RPMI8226 (cell line): ENCODE results near the gene PLOD1.
"Not testable (repeated sequence)": the region's sequence is repeated elsewhere in the genome, so short reads cannot be mapped to it uniquely, and the experiment has no call there.

Source experiments
- DNase-seq: peaks from one replicate; pipeline ENCODE4 v3.0.0-alpha.2; 2015

The PLOD1 gene

DNA sequence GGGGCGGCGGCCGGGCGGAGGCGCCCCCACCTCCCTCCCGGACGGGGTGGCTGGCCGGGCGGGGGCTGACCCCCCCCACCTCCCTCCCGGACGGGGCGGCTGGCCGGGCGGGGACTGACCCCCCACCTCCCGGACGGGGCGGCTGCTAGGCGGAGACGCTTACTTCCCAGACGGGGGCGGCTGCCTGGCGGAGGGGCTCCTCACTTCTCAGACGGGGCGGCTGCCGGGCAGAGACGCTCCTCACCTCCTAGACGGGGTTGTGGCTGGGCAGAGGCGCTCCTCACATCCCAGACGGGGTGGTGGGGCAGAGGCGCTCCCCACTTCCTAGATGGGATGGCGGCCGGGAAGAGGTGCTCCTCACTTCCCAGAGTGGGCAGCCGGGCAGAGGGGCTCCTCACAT, 73.8 kb downstream of the PLOD1 start:
- DNase-seq, result not testable (repeated sequence)

DNA sequence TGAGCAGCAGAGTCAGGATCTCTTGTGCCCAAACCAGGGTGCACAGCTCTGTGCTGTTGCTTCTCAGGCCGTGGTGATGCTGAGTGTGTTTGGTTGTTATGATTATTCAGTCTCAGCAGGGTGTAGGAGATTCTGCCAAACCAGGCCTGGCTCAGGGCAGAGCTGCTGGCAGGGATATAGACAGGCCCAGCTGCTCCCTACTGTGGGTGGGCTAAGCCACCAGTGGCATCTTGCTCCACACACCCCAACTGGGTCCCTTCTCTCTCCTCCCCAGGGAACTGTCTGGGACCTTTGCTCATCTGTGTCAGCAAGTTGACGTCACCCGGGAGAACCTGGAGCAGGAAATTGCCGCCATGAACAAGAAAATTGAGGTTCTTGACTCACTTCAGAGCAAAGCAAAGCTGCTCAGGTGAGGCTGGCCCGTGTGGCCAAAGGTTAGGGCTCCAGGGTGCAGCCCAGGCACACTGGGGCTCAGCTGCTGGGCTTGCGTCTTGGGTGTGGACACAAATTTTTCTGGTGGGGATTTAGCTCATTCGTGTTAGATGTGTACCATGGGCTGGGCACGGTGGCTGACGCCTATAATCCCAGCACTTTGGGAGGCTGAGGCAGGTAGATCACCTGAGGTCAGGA, 74.9 kb downstream of the PLOD1 start:
- no peak for DNase-seq

DNA sequence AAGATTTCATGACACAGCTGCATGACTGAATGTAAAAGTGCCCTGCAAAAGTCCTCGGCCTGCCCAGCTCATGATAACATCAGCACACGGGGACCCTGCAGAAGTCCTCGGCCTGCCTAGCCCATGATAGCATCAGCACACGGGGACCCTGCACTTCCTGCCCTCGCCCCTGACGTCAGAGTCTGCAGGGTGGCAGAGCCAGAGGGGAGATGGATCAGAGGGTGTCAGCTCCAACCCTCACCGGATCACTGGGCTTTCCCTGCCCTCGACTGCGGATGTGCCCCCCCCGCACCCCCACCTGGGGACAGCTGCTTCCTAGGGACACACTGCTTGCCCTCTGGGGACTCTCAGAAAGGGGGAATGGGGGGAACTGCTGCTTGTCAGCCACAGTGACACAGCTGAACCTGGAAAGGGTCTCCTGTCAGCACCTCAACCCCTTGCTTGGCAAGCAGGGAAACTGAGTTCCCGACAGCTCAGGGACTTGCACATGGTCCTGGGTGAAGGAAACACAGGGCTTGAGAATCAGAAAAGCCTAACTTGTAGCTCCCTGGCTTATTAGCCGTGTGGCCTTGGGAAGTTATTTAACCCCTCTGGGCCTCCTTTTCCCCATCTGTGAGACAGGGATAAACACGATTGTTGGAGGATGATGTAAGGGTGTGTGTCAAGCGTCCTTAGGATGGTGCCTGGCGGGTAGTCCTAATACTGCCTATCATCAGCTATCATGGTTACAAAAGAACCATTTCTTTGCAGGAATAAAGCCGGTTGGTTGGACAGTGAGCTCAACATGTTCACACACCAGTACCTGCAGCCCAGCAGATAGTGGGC, 76.4 kb downstream of the PLOD1 start:
- DNase-seq, result no peak

DNA sequence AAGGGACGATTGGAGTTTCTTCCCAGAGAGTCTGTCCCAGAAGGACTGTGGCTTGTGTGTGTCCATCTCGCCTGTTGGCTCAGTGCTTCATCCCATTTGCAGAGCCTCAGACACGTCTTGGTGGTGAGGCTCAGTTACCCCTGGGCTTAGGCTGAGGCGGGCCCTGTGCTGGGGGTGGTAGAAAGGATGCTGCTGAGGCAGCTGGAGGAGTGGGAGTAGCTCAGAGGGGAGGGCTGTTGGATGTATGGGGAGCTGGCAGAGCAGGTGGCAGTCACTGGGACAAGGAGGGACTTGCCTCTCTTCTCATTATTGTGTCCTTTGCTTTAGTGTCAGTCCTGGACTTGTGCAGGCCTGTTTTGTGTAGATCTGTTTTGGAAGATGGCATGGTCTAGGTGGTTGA, 77.5 kb downstream of the PLOD1 start:
- DNase-seq, result no peak

DNA sequence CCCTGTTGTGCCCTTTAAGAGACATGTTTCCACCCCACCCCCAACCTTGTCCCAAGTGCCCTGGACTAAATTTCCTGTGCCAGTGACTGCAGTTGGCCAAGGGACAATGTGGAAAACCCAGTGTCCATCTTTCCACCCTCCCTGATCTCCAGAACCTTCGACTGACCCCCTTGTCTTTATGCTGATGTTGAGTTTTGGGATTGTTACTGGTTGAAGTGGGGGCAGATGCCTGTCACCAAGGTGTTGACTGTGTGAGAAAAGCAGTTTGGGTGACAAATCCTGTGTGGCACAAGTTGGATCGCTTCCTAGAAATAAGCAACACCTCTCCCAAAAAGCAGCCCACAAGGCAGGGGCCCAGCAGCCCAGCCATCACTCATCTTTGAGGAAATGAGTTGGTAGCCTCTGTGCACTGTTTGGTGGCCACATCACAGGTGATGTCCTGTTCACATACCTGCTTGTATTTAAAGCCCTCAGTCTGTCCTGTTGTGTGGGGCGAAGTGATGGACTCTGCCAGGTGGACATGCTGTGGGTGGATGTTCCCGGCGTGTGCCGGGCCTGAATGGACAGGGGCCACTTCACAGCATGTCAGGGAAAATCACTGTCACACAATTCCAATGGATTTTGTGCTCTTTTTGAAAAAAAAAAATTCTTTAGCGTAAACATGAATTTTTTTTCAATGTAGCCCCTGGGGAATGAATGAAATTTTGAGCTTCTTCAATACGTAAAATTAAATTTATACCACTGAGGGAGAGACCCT, 78.2 kb downstream of the PLOD1 start:
- no peak for DNase-seq

DNA sequence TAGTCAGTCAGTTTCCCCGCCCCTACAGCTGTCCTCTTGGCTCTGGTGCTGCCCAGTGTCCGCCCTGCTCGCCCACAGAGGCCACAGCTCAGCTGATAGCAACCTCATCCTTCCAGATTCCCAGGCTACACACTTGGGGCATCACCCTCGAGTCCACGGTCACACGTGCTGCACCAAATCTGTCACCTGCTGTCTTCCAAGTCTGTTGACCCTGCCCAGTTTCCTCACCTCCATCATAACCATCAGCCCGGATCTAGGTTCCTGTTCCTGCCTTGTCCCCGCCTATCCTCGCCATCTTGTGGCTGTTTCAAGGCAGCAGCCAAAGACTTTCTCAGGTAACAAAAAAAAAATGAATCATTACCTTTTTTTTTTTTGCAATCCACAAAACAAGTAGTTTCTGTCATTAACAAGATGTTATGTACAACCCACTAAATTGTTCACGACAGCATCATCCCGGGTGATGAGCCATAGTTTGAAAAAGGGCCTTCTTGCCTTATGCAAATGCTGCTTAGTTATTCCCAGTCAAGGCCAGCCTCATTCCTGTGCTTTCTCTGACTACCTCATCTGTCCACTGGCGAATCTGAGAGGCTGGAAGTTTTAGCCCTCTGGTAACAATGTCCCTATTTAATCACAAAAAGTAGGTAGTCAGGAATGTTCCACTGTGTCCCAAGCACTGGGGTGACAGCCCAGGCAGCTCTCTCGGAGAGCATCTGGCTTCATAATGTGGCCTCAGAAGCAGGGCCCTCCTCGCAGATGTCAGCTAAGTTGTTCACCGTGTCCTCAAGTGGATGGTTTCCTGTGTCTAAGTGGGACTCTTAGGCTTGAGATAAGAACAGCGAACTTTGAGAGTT, 79.8 kb downstream of the PLOD1 start:
- peak; percentile 37 for DNase-seq

DNA sequence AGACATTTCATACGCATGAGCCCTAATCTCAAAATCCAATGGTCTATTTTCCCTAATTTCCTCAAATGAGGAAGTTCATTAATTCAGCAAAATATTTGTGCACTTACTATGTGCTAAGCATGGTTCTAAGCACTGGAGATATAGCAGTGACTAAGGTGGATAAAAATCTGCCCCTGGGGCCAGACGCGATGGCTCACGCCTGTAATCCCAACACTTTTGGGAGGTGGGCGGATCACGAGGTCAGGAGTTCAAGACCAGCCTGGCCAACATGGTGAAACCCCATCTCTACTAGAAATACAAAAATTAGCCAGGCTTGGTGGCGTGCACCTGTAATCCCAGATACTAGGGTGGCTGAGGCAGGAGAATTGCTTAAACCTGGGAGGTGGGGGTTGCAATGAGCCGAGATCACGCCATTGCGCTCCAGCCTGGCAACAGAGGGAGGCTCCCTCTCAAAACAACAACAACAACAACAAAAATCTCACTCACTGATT, 80.5 kb downstream of the PLOD1 start:
- no peak for DNase-seq

DNA sequence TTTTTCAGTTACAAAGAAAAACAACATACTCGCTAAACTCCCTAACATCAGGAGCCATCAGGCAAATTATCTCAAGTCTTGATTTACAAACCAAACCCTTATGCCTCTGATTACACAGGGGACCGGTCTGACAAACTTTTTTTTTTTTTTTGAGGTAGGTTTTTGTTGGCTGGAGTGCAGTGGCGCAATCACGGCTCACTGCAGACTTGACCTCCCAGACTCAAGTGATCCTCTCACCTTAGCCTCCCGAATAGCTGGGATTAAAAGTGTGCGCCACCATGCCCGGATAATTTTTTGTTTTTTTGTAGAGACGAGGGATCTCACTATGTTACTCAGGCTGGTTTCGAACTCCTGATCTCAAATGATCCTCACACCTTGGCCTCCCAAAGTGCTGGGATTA, 81.0 kb downstream of the PLOD1 start:
- DNase-seq, result no peak

DNA sequence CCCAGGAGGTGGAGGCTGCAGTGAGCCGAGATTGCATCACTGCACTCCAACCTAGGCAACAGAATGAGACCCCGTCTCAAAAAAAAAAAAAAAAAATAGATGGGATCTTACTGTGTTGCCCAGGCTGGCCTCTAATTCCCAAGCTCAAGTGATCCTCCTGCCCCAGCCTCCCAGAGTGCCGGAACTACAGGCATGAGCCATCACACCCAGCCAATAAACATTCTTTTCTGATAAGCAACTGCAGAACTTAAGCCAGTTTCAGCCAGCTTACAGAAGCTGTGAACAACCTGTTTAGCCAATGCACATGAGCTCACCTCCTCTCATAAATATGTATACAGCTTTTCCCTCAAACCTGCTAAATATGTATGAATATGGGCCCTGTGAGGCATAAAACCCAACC, 81.7 kb downstream of the PLOD1 start:
- no peak for DNase-seq

DNA sequence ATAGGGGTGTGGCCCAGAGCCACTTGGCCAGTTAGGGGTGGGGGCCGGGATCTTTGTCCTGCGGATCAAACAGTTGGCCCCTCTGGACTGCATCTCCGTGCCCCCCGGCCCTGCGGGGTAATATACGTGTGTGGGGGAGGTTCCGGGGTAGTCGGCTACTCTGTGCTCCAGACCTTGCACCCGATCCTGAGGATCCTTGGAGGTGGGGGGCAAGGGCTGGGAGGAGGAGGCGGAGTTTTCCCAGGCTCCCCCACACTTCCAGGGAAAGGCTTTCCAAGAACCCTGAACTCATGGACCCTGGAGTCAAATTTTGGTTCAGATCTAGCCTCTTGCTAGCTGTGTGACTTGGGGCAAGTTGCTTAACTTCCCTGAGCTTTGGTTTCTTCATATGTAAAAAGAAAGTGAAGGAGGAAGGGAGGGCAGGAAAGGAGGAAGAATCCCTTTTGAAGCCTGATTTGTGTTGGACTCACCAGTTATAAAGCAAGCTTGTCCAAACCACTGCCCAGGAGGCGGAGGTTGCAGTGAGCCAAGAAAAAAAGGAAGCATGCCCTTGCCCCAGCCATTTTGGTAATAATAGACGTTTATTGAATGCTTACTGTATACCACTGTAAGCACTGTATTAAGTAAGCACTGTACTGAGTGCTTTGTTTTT, 85.5 kb downstream of the PLOD1 start:
- peak; percentile 14 for DNase-seq

DNA sequence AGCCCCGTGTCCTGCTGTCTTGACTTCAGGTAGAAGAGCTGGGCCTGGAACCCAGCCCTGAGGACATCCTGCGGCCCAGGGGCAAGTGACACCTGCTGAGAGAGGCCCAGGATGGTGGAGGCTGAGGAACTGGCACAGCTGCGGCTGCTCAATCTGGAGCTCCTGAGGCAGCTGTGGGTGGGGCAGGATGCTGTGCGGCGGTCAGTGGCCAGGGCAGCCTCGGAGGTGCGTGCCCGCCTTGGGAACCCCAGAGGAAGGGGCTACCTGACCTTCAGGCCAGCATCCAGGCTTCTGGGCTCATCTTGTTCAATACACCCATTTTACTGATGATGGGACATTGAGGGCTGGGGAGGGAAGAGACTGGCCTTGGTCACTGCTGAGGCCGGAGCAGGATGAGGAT, 87.1 kb downstream of the PLOD1 start:
- no peak for DNase-seq

DNA sequence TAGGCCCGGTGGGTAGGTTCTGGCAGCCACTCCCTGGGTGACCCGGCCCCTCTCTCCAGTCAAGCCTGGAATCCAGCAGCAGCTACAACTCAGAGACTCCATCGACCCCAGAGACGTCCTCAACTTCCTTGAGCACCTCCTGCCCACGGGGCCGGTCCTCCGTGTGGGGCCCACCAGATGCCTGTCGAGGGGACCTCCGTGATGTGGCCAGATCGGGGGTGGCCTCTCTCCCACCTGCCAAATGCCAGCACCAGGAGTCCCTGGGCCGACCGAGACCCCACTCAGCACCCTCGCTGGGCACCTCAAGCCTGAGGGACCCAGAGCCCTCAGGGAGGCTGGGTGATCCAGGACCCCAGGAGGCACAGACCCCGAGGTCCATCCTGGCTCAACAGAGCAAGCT, 87.5 kb downstream of the PLOD1 start:
- no peak for DNase-seq
